Measurements from ENCODE around the gene DUOXA1. TPM values are rescaled to one million over a fixed set of nuclear protein-coding genes. Genes with fewer than 3 reads are reported as not detected.

The DUOXA1 gene
- polyA plus RNA-seq, 2 of the 4 experiments (the other 2 are of a cell fraction), result 0.18 to 0.23 TPM

GRCh38 chr15:45120081-45120972 lies 9.4 kb downstream of the DUOXA1 start (continued):
- no peak for TF ChIP-seq REST (IDR thresholded peaks at IDR 0.05)

- Histone ChIP-seq H3K9me3 (no peaks in the 10 kb centered on the region), H3K4me1 (peaks cover 13% of the 10 kb centered on the region), H3K4me2 (no peak overlapping the region), H3K4me3 (no peak overlapping the region), H3K27ac (no peak overlapping the region)
- 83% methylated on average over 3 of the region's 5 CpGs for WGBS (ENCODE audit: missing lambda C conversion rate)
- TF ChIP-seq CBX8 (IDR thresholded peaks at IDR 0.05), result no peak
- no peak for TF ChIP-seq FOSB (CRISPR knock-in tag; IDR thresholded peaks at IDR 0.05)
- TF ChIP-seq GATA3 (IDR thresholded peaks at IDR 0.05; ENCODE audit: borderline replicate concordance), result no peak
- TF ChIP-seq, protein P1, sequence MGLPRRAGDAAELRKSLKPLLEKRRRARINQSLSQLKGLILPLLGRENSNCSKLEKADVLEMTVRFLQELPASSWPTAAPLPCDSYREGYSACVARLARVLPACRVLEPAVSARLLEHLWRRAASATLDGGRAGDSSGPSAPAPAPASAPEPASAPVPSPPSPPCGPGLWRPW (IDR thresholded peaks at IDR 0.05), result no peak
- no peak for TF ChIP-seq HEYL (CRISPR knock-in tag; IDR thresholded peaks at IDR 0.05)
- TF ChIP-seq ZSCAN20 (CRISPR knock-in tag; IDR thresholded peaks at IDR 0.05), result no peak
- TF ChIP-seq ESRRA (IDR thresholded peaks at IDR 0.05; ENCODE audit: borderline replicate concordance, low read length), result no peak
- no peak for TF ChIP-seq MAFK (IDR thresholded peaks at IDR 0.05; ENCODE audit: partially characterized antibody)
- no peak for TF ChIP-seq CEBPB (IDR thresholded peaks at IDR 0.05)
- TF ChIP-seq MYC (IDR thresholded peaks at IDR 0.05; ENCODE audit: borderline replicate concordance, low read length), result no peak
- TF ChIP-seq E2F6 (IDR thresholded peaks at IDR 0.05; ENCODE audit: borderline replicate concordance, low read depth), result no peak
- TF ChIP-seq POLR2A (IDR thresholded peaks at IDR 0.05; ENCODE audit: low read length), result no peak
- TF ChIP-seq HDAC2 (IDR thresholded peaks at IDR 0.05), result no peak
- TF ChIP-seq RNF2 (IDR thresholded peaks at IDR 0.05; ENCODE audit: borderline replicate concordance, low read depth), result no peak
- TF ChIP-seq TP53 (CRISPR knock-in tag; IDR thresholded peaks at IDR 0.05), result no peak
- TF ChIP-seq, protein P2, sequence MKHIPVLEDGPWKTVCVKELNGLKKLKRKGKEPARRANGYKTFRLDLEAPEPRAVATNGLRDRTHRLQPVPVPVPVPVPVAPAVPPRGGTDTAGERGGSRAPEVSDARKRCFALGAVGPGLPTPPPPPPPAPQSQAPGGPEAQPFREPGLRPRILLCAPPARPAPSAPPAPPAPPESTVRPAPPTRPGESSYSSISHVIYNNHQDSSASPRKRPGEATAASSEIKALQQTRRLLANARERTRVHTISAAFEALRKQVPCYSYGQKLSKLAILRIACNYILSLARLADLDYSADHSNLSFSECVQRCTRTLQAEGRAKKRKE (CRISPR knock-in tag; IDR thresholded peaks at IDR 0.05; ENCODE audit: low read depth), result no peak
- TF ChIP-seq MAX (IDR thresholded peaks at IDR 0.05), result no peak
- CTCF ChIA-PET, result interaction anchor here (0.9 to 1.9 kb wide), 7 partner anchors 25 to 152 kb away, joined by 3 to 7 read pairs (median 5); no protein-coding TSS in a partner anchor
- no peak for DNase-seq (ENCODE audit: low read depth in 1 of 2, low spot score in 1 of 2)
- POLR2A ChIA-PET, result no interaction called here
- ATAC-seq, result no peak
- no peak for FAIRE-seq
These were observed 10.7 kb downstream of the DUOXA1 start for GRCh38 chr15:45118996-45119395.

DNA sequence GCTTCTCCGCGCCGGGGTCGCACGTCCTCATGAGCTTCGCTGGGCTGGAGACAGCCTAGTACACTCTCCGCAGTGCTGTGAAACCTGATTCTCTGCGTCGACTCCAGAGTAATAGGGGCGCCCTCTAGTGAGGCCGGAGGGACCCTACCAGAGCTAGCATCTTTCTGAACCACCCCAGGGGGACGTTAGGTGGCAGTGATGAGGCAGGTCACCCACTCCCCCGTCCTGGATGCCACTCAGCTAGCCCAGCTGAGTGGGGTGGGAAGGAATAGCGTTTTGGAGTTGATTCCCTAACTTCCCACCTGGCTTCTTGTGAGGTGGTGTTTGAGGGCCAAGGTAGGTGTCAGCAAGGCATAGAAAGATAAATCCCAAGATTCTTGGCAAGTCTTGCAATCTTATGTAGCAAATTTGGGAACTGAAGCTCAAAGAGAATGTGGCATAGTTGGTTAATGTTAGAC lies 11.5 kb downstream of the DUOXA1 start:
- CTCF ChIA-PET, result interaction anchor here (0.7 to 2.2 kb wide), 30 partner anchors 8 to 161 kb away, joined by 3 to 13 read pairs (median 3); partner anchors contain the start of genes DUOX1 and DUOXA1
- Histone ChIP-seq H3K27ac (no peak overlapping the region), H3K4me1 (peaks cover 13% of the 10 kb centered on the region), H3K4me2 (peak overlapping the region; percentile 49; the same call in 2 of the 3 replicates), H3K9me3 (no peaks in the 10 kb centered on the region), H3K4me3 (no peak overlapping the region)
- peak; percentile 82 to 94 for ATAC-seq
- TF ChIP-seq SMC3 (IDR thresholded peaks at IDR 0.05) (peak; percentile 69), RAD21 (conservative IDR thresholded peaks at IDR 0.05 in 1 of 2, IDR thresholded peaks at IDR 0.05 in 1 of 2) (peak; percentile 62 to 64), FOSB (CRISPR knock-in tag; IDR thresholded peaks at IDR 0.05) (no peak), CTCF (IDR thresholded peaks at IDR 0.05) (peak; percentile 90)
- POLR2A ChIA-PET, result interaction anchor here (0.5 kb wide), 1 partner anchor 20 kb away, joined by 5 read pairs; no protein-coding TSS in a partner anchor
- DNase-seq (ENCODE audit: low read depth in 1 of 2, low spot score in 1 of 2), result peak; percentile 75 to 85
- WGBS (ENCODE audit: missing lambda C conversion rate), result 3% methylated on average over 8 of the region's 14 CpGs
- no peak for FAIRE-seq
